ENCODE results near the gene C11orf52. TPM values are rescaled to one million over a fixed set of nuclear protein-coding genes. Genes with fewer than 3 reads are reported as not detected.

Gene C11orf52
- polyA plus RNA-seq, 3 donors: not detected

DNA sequence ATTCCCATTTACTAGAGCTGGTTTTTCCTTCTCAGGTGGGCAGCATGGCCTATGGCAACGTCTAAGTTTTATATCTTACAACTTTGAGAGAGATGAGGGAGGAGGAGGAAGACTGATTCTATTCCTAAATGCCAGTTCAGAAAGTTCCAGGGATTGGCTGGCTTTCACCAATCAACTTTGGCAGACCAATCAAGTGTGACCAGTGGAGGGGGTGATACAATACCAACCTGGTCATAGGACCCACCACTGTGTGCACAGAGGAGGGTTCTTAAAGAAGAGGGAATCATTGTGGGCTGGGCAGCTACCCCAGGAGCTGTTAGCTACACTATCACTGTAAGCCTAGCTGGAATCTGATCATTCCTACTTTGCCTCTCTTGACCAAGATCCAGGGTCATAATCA, 26.5 kb downstream of the C11orf52 start:
- Mint-ChIP-seq H3K4me1 (peaks cover 27% of the 10 kb centered on the region), H3K27me3 (ENCODE audit: low read depth in 3 of 3) (peaks cover 0 to 2% (median 1%) of the 10 kb centered on the region in 3 donors), H3K27ac (peak overlapping the region in 2 of 7 donors; percentile 0 to 69), H3K36me3 (no peaks in the 10 kb centered on the region), H3K4me3 (no peak overlapping the region), H3K9me3 (no peaks in the 10 kb centered on the region)
- DNase-seq: no peak
- TF ChIP-seq, protein P1, sequence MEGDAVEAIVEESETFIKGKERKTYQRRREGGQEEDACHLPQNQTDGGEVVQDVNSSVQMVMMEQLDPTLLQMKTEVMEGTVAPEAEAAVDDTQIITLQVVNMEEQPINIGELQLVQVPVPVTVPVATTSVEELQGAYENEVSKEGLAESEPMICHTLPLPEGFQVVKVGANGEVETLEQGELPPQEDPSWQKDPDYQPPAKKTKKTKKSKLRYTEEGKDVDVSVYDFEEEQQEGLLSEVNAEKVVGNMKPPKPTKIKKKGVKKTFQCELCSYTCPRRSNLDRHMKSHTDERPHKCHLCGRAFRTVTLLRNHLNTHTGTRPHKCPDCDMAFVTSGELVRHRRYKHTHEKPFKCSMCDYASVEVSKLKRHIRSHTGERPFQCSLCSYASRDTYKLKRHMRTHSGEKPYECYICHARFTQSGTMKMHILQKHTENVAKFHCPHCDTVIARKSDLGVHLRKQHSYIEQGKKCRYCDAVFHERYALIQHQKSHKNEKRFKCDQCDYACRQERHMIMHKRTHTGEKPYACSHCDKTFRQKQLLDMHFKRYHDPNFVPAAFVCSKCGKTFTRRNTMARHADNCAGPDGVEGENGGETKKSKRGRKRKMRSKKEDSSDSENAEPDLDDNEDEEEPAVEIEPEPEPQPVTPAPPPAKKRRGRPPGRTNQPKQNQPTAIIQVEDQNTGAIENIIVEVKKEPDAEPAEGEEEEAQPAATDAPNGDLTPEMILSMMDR (IDR thresholded peaks at IDR 0.05): no peak
- Histone ChIP-seq H3K4me3 (replicated peaks in 1 of 3; ENCODE audit: low read depth in 2 of 3, low read length in 3 of 3) (no peak overlapping the region), H3K4me1 (ENCODE audit: control insufficient read depth in 1 of 2, insufficient read depth in 2 of 2, low read length in 2 of 2) (peaks cover 8 to 14% of the 10 kb centered on the region in 2 donors), H3K79me2 (ENCODE audit: insufficient read depth, low read length) (no peaks in the 10 kb centered on the region), H3K36me3 (replicated peaks in 1 of 2; ENCODE audit: control insufficient read depth in 1 of 2, insufficient read depth in 2 of 2, low read length in 2 of 2) (no peaks in the 10 kb centered on the region), H3K27ac (ENCODE audit: low read depth in 1 of 2, low read length in 2 of 2) (no peak overlapping the region), H3K4me2 (replicated peaks; ENCODE audit: extremely low read depth, low read length, poor library complexity, severe bottlenecking) (no peak overlapping the region), H3K9ac (ENCODE audit: insufficient read depth, low read length, poor library complexity, severe bottlenecking) (no peak overlapping the region), H4K20me1 (ENCODE audit: insufficient read depth, low read length) (no peaks in the 10 kb centered on the region), H2AFZ (ENCODE audit: insufficient read depth, low read depth, low read length, poor library complexity, severe bottlenecking) (no peak overlapping the region), H3K27me3 (ENCODE audit: control insufficient read depth in 2 of 2, insufficient read depth in 2 of 2, low read length in 2 of 2) (no peaks in the 10 kb centered on the region), H3K9me3 (replicated peaks in 1 of 2; ENCODE audit: control insufficient read depth in 1 of 2, insufficient read depth in 1 of 2, low read length in 2 of 2) (no peaks in the 10 kb centered on the region)
- WGBS (ENCODE audit: insufficient coverage): no CpG with 5 or more reads among the region's 1 CpG
- intact Hi-C loops (cut with micrococcal nuclease): no loop called here

DNA sequence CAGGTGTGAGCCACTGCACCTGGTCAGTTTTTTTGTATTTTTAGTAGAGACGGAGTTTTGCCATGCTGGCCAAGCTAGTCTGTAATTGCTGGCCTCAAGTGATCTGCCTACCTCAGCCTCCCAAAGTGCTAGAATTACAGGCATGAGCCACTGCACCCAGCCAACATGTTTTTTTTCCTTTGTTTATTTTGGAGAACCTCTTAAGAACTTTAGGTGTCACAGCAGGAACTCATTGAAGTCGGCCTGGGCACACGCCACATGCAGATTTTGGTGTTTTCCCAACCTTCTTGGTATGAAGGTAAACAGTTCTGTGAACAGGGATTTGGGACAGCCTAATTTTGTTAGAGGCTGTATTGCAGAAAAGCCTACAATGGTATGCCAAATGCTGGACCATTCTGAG, 27.8 kb downstream of the C11orf52 start:
- Mint-ChIP-seq H3K27ac (no peak overlapping the region), H3K9me3 (peaks cover 0 to under 1% (median 0%) of the 10 kb centered on the region in 7 donors), H3K27me3 (ENCODE audit: low read depth in 3 of 3) (peaks cover 0 to 2% (median 1%) of the 10 kb centered on the region in 3 donors), H3K4me3 (no peak overlapping the region), H3K4me1 (peaks cover 27% of the 10 kb centered on the region), H3K36me3 (no peaks in the 10 kb centered on the region)
- H2AFZ ChIP-seq (ENCODE audit: insufficient read depth, low read depth, low read length, poor library complexity, severe bottlenecking): no peak overlapping the region
- WGBS (ENCODE audit: insufficient coverage): 100% methylated on average over 1 of the region's 3 CpGs
- H3K79me2 ChIP-seq (ENCODE audit: insufficient read depth, low read length): no peaks in the 10 kb centered on the region
- no peak overlapping the region for H3K4me2 ChIP-seq (replicated peaks; ENCODE audit: extremely low read depth, low read length, poor library complexity, severe bottlenecking)
- no peak overlapping the region for H3K27ac ChIP-seq (ENCODE audit: low read depth in 1 of 2, low read length in 2 of 2)
- H3K36me3 ChIP-seq (replicated peaks in 1 of 2; ENCODE audit: control insufficient read depth in 1 of 2, insufficient read depth in 2 of 2, low read length in 2 of 2): no peaks in the 10 kb centered on the region
- TF ChIP-seq, protein P1 (IDR thresholded peaks at IDR 0.05): no peak
- H3K27me3 ChIP-seq (ENCODE audit: control insufficient read depth in 2 of 2, insufficient read depth in 2 of 2, low read length in 2 of 2): no peaks in the 10 kb centered on the region
- no peak overlapping the region for H3K9ac ChIP-seq (ENCODE audit: insufficient read depth, low read length, poor library complexity, severe bottlenecking)
- intact Hi-C loops (cut with micrococcal nuclease): no loop called here
- H3K4me3 ChIP-seq (replicated peaks in 1 of 3; ENCODE audit: low read depth in 2 of 3, low read length in 3 of 3): no peak overlapping the region
- DNase-seq: no peak
- H4K20me1 ChIP-seq (ENCODE audit: insufficient read depth, low read length): no peaks in the 10 kb centered on the region
- no peaks in the 10 kb centered on the region for H3K9me3 ChIP-seq (replicated peaks in 1 of 2; ENCODE audit: control insufficient read depth in 1 of 2, insufficient read depth in 1 of 2, low read length in 2 of 2)
- H3K4me1 ChIP-seq (ENCODE audit: control insufficient read depth in 1 of 2, insufficient read depth in 2 of 2, low read length in 2 of 2): peaks cover 8 to 14% of the 10 kb centered on the region in 2 donors
